ENCODE results near the gene PCDHB4.
"Not testable (repeated sequence)": the region's sequence is repeated elsewhere in the genome, so short reads cannot be mapped to it uniquely, and the experiment has no call there.

Gene PCDHB4

DNA sequence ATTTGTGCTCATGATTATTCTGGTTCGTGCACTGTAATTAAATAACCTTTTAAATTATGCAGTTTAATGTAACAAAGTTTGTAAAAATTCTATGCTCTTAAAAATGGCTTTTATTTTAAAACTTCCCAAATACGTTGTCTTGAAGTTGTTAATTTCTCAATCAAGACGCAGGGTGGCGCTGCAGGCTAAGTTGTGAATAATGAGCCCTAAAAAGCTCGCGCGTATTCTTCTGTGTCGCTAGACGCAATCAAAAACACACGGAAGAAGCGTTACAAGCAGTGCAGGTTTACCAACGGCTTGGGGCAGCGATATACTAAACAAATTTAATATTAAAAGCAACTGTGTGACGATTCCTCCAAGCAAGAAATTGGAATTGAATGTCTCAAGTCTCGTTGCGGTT, at the start of gene PCDHB4:
Gene PCDHB4, plus strand, starts transcription at position 256 of the 400 bp plus-strand sequence. CDS start 181 bp downstream, outside the sequence.
- DNase-seq, result peak; percentile 12

DNA sequence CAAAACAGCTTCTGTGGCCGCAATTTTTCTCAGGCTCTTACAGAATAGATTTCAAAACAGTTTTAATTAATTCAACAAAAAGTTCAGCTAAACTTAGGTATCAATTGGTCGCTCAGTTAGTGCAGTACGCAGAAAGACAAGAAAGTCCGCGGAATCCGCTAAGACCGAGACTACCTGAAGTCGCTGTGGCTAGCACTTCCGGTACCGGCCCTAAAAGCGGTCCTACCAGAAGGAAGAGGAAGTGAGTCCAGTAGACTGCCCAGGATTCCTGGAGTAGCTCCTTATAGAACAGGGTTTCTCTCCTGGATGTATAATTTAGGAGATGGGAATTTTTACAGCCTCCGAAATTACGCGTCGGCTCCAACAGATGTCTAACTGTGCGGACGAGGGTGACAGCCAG, 43.8 kb upstream of the PCDHB4 start:
- DNase-seq, result no peak

DNA sequence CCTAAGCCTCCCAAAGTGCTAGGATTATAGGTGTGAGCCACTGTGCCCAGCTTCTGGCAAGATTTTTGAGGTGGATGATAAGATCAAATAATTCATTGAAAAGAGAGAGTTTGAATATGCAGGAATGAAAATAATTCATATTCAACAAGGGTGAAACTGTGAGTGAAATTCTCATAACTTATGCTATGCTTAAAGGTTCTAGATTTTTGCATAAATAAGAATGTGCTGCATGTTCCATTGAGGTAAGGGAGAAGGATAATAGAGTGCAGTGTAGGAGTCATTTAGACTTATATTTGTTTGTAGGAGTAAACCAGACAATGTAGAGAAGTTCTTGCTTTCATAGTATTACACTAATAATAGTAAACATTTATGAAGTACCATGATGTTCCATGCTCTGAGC, 39.4 kb upstream of the PCDHB4 start:
- no peak for DNase-seq

DNA sequence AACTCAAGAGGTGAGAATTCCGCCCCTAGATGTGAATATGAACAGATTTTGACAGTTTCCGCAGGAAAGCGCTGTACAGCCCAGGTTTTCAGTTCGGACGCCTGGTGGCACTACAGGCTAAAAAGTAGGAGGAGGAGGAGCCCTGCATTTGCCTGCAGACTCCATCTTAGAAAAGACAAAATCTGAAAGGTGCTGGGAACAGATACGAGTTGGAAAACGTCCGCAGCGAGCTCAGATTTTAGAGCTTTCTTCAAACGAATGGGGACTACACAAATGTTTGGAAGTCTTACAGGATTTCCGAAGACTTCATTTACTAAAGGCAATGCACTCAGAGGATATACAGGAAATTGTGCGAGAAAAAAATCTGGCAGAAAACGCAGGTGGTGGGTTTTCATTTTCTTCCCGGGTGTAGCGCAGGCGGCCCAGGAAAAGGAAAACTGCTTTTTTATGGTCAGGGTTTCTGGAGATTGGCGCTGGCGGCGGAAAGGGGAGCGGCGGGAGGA, 37.1 kb upstream of the PCDHB4 start:
- DNase-seq, result peak; percentile 20

DNA sequence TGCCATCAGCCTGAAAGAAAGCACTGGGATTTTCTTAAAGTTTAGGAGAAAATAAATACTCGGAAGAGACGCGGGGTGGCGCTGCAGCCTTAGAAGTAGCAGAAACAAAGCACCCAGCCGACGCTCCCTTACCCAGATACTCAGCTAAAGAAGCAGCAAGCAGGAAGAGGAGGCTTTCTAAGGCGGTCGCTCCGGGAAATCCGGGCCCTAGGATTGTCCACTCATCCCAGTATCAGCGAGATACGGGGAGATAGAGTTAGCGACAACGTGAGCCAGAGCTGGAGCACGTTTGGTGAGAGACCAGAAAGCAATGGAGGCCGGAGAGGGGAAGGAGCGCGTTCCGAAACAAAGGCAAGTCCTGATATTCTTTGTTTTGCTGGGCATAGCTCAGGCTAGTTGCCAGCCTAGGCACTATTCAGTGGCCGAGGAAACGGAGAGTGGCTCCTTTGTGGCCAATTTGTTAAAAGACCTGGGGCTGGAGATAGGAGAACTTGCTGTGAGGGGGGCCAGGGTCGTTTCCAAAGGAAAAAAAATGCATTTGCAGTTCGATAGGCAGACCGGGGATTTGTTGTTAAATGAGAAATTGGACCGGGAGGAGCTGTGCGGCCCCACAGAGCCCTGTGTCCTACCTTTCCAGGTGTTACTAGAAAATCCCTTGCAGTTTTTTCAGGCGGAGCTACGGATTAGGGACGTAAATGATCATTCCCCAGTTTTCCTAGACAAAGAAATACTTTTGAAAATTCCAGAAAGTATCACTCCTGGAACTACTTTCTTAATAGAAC, 26.9 kb upstream of the PCDHB4 start, which contains the start of gene PCDHB2:
Gene PCDHB2, plus strand, starts transcription at position 135 of the 782 bp plus-strand sequence. Its CDS starts 176 bp downstream, at position 311.
- DNase-seq, result peak; percentile 2

DNA sequence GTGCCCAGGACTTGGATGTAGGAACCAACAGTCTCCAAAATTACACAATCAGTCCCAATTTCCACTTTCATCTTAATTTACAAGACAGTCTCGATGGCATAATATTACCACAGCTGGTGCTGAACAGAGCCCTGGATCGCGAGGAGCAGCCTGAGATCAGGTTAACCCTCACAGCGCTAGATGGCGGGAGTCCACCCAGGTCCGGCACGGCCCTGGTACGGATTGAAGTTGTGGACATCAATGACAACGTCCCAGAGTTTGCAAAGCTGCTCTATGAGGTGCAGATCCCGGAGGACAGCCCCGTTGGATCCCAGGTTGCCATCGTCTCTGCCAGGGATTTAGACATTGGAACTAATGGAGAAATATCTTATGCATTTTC, 26.4 kb upstream of the PCDHB4 start:
- DNase-seq, result no peak

DNA sequence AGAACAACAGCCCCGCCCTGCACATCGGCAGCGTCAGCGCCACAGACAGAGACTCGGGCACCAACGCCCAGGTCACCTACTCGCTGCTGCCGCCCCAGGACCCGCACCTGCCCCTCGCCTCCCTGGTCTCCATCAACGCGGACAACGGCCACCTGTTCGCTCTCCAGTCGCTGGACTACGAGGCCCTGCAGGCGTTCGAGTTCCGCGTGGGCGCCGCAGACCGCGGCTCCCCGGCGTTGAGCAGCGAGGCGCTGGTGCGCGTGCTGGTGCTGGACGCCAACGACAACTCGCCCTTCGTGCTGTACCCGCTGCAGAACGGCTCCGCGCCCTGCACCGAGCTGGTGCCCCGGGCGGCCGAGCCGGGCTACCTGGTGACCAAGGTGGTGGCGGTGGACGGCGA, 25.4 kb upstream of the PCDHB4 start:
- not testable (repeated sequence) for DNase-seq

DNA sequence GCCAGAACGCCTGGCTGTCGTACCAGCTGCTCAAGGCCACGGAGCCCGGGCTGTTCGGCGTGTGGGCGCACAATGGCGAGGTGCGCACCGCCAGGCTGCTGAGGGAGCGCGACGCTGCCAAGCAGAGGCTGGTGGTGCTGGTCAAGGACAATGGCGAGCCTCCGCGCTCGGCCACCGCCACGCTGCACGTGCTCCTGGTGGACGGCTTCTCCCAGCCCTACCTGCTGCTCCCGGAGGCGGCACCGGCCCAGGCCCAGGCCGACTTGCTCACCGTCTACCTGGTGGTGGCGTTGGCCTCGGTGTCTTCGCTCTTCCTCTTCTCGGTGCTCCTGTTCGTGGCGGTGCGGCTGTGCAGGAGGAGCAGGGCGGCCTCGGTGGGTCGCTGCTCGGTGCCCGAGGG, 25.0 kb upstream of the PCDHB4 start:
- not testable (repeated sequence) for DNase-seq

DNA sequence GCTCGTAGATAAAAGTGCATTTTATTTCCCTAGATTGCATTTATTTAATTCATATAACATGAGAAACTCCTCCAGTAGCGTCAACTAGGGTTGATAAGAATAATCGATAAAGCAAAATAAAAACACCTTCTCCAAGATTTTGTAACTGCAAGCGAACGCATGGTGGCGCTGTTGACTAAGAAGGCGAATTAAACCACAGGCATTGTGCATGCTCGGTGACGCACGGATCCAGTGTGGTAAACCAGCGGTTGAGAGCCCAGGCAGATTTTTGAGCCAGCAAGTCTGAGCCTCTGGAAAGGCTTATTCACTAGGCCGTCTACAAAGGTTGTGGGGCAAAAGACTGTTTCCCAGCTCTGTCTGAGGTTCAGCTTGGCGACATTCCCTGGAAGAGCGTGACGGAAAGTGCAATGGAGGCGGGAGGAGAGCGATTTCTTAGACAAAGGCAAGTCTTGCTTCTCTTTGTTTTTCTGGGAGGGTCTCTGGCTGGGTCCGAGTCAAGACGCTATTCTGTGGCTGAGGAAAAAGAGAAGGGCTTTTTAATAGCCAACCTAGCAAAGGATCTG, 21.3 kb upstream of the PCDHB4 start, which contains the start of gene PCDHB3:
Gene PCDHB3, plus strand, starts transcription at position 231 of the 563 bp plus-strand sequence. Its CDS starts 177 bp downstream, at position 408.
- DNase-seq, result peak; percentile 46

DNA sequence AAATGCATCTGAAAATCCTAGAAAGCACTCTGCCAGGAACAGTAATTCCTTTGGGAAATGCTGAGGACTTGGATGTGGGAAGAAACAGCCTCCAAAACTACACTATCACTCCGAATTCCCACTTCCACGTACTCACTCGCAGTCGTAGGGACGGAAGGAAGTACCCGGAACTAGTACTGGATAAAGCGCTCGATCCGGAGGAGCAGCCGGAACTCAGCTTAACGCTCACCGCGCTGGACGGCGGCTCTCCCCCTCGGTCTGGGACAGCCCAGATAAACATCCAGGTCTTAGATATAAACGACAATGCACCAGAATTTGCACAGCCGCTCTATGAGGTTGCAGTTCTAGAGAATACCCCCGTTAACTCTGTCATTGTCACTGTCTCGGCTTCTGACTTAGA, 20.6 kb upstream of the PCDHB4 start:
- no peak for DNase-seq

DNA sequence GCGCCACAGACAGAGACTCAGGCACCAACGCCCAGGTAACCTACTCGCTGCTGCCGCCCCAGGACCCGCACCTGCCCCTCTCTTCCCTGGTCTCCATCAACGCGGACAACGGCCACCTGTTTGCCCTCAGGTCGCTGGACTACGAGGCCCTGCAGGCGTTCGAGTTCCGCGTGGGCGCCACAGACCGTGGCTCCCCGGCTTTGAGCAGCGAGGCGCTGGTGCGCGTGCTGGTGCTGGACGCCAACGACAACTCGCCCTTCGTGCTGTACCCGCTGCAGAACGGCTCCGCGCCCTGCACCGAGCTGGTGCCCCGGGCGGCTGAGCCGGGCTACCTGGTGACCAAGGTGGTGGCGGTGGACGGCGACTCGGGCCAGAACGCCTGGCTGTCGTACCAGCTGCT, 19.5 kb upstream of the PCDHB4 start:
- DNase-seq, result not testable (repeated sequence)

DNA sequence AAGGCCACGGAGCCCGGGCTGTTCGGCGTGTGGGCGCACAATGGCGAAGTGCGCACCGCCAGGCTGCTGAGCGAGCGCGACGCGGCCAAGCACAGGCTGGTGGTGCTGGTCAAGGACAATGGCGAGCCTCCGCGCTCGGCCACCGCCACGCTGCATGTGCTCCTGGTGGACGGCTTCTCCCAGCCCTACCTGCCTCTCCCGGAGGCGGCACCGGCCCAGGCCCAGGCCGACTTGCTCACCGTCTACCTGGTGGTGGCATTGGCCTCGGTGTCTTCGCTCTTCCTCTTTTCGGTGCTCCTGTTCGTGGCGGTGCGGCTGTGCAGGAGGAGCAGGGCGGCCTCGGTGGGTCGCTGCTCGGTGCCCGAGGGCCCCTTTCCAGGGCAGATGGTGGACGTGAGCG, 19.1 kb upstream of the PCDHB4 start:
- DNase-seq, result not testable (repeated sequence)

DNA sequence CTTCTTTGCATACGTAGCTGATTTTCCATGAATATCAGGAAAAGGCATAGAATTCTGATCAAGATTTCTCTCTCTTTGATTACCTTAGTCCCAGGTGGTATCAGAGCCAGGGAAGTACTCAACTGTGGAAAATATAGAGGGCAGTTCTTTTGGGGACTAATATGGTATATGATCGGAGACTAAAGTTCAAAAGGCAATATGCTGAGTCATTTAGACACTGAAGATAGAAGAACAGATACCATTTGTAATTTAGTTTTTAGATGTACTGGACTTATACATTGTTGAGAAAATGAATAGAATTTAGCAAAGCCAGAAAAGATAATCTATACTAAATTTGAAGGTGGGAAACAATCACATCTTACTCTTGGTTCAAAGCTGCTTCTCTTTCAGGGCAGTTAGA, 16.3 kb upstream of the PCDHB4 start:
- DNase-seq, result no peak

DNA sequence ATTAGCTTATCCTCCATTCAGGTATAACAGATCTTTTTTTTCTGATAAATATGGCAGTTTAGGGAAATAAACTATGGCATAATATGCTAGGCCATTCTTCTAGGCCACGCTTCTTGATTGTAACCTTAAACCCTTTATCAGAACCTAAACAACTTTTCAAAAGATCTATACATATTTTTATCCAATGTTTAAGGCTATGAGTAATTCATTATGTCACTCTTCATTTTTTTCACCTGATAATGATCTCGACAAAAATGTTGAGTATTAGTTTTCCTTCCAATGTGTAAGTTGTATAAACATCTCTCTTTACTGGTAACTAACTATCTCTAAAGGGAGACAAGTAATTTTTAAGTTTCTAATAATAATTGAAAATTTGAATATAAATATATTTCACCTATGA, 2.4 kb upstream of the PCDHB4 start:
- no peak for DNase-seq

DNA sequence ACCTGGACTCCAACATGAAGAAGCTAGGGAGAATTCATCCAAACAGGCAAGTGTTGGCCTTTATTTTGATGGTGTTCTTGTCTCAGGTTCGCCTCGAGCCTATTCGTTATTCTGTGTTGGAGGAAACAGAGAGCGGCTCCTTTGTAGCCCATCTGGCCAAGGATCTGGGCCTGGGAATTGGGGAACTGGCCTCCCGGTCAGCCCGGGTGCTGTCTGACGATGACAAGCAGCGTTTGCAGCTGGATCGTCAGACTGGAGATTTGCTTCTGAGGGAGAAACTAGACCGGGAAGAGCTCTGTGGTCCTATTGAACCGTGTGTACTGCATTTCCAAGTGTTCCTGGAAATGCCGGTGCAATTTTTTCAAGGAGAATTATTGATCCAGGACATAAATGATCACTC, 367 bp downstream of the PCDHB4 start:
- no peak for DNase-seq

DNA sequence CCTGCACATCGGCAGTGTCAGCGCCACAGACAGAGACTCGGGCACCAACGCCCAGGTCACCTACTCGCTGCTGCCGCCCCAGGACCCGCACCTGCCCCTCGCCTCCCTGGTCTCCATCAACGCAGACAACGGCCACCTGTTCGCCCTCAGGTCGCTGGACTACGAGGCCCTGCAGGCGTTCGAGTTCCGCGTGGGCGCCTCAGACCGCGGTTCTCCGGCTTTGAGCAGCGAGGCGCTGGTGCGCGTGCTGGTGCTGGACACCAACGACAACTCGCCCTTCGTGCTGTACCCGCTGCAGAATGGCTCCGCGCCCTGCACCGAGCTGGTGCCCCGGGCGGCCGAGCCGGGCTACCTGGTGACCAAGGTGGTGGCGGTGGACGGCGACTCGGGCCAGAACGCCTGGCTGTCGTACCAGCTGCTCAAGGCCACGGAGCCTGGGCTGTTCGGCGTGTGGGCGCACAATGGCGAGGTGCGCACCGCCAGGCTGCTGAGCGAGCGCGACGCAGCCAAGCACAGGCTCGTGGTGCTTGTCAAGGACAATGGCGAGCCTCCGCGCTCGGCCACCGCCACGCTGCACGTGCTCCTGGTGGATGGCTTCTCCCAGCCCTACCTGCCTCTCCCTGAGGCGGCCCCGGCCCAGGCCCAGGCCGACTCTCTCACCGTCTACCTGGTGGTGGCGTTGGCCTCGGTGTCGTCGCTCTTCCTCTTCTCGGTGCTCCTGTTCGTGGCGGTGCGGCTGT, 1.9 kb downstream of the PCDHB4 start:
- not testable (repeated sequence) for DNase-seq

DNA sequence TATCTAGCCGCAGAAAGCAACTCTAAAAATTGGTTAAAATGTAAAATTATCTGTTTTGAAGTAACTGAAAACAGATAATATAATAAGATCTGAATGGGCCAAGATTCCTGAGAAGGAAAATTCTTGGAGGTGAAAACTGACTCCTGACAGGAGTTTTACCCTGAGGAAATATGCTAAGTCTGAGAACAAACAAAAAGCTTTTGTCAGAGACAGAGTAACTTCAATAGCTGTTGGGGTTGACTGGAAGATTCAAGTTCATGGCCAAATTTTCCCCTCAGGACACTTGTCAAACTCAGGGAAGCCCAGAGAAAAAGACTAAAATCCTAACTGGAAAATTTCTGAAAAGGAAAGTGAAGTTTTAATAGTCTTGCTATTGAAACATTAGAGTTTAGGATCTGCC, 5.7 kb downstream of the PCDHB4 start:
- no peak for DNase-seq

DNA sequence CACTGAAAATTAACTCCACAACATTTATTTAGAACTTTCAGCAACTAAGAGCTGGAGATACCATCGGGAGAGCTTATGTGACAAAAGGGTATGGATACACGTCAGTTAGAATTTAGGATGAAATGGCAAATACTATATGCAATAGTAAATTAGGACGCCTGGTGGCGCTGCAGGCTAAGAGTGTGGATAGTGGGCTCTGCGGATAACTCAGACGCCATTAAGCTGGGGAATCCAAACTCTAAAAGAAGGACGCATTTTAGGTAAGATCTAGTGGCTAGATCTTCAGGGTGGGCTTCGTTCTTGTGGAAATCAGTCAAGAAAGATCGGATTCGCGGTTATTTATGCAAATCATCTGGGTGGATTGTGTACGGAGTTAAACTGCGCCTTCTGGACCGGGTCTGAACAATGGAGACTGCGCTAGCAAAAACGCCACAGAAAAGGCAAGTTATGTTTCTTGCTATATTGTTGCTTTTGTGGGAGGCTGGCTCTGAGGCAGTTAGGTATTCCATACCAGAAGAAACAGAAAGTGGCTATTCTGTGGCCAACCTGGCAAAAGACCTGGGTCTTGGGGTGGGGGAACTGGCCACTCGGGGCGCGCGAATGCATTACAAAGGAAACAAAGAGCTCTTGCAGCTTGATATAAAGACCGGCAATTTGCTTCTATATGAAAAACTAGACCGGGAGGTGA, 13.6 kb downstream of the PCDHB4 start, which contains the start of gene PCDHB5:
Gene PCDHB5, plus strand, starts transcription at position 177 of the 688 bp plus-strand sequence. Its CDS starts 229 bp downstream, at position 406.
- peak; percentile 9 for DNase-seq

DNA sequence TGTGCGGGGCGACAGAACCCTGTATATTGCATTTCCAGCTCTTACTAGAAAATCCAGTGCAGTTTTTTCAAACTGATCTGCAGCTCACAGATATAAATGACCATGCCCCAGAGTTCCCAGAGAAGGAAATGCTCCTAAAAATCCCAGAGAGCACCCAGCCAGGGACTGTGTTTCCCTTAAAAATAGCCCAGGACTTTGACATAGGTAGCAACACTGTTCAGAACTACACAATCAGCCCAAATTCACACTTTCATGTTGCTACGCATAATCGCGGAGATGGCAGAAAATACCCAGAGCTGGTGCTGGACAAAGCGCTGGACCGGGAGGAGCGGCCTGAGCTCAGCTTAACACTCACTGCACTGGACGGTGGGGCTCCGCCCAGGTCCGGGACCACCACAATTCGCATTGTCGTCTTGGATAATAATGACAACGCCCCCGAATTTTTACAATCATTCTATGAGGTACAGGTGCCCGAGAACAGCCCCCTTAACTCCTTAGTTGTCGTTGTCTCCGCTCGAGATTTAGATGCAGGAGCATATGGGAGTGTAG, 14.2 kb downstream of the PCDHB4 start:
- DNase-seq, result no peak

DNA sequence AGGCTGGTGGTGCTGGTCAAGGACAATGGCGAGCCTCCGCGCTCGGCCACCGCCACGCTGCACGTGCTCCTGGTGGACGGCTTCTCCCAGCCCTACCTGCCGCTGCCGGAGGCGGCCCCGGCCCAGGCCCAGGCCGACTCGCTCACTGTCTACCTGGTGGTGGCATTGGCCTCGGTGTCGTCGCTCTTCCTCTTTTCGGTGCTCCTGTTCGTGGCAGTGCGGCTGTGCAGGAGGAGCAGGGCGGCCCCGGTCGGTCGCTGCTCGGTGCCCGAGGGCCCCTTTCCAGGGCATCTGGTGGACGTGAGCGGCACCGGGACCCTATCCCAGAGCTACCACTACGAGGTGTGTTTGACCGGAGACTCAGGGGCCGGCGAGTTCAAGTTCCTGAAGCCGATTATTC, 15.7 kb downstream of the PCDHB4 start:
- DNase-seq, result not testable (repeated sequence)

DNA sequence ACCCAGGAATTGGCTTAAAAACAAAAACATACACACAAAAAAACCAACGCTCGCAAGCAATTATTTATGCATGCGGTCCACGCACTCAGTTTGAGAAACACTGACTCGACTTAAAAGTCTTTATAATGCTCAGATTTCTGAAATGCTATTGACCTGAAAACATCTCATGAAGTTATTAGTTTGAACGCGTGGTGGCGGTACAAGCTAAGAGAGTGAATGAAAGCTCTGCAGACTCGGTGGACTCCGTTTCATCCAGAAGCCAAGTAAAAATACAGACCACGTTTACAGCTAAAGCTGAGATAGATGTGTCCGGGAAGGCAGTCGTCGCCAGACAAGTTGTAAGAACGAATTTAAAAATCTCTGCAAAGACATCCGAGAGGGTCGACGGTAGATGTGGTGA, 28.2 kb downstream of the PCDHB4 start, which contains the start of gene PCDHB6:
Gene PCDHB6, plus strand, starts transcription at position 246 of the 400 bp plus-strand sequence. CDS start 201 bp downstream, outside the sequence.
- DNase-seq, result peak; percentile 4

All from hematopoietic multipotent progenitor cell treated with erythropoietin and hydrocortisone succinate and interleukin-3 and kit ligand, for 6 days (in vitro differentiated cells).